A673 (cell line): ENCODE results near the gene SATL1. TPM values are rescaled to one million over a fixed set of nuclear protein-coding genes. Genes with fewer than 3 reads are reported as not detected.

ENCODE experiments used
- BruUV-seq: library from RNA; stranded (reverse); fragments of 400-500 nt; replicated peaks from 2 replicates; lab custom pipeline; 2021; lab: Mats Ljungman, UMichigan
- CTCF ChIA-PET: fragments of 300-600 bp; sonication (Branson Sonifier 250); formaldehyde crosslinking; loops from one replicate; lab custom pipeline; 2022; ENCODE audit warnings: antibody characterized with exemption; lab: Charles Lee
- POLR2A ChIA-PET: fragments of 300-600 bp; sonication (Branson Sonifier 250); formaldehyde crosslinking; loops from one replicate; lab custom pipeline; 2022; ENCODE audit warnings: antibody characterized with exemption; ENCODE audit not compliant: low non-redundant PET; lab: Charles Lee
- DNase-seq: peaks from one replicate; pipeline ENCODE4 v3.0.0-alpha.2; 2015; ENCODE audit warnings: low spot score
- H3K27ac ChIP-seq: fragments of 200-600 bp; sonication (generic); 2 replicates; pipeline ENCODE4 v1.5.1; 2016; ENCODE audit warnings: mixed run types, low read depth, mild to moderate bottlenecking, mixed read lengths, antibody characterized with exemption, low read length; ENCODE audit not compliant: poor library complexity, severe bottlenecking
- H3K27me3 ChIP-seq: fragments of 200-600 bp; sonication (generic); replicated peaks from 2 replicates; pipeline ENCODE4 v1.6.1; 2017; ENCODE audit warnings: mixed run types, low read depth, mild to moderate bottlenecking, mixed read lengths, antibody characterized with exemption, low read length; ENCODE audit not compliant: insufficient read depth, poor library complexity
- H3K36me3 ChIP-seq: fragments of 200-600 bp; sonication (generic); 2 replicates; pipeline ENCODE4 v1.6.1; 2016; ENCODE audit warnings: mixed run types, mild to moderate bottlenecking, mixed read lengths, antibody characterized with exemption, low read length; ENCODE audit not compliant: insufficient read depth, poor library complexity, severe bottlenecking
- H3K4me1 ChIP-seq: fragments of 200-600 bp; sonication (generic); 2 replicates; pipeline ENCODE4 v1.6.1; 2017; ENCODE audit warnings: mixed run types, mild to moderate bottlenecking, mixed read lengths, antibody characterized with exemption, low read length; ENCODE audit not compliant: insufficient read depth, poor library complexity, severe bottlenecking
- H3K4me3 ChIP-seq: fragments of 200-600 bp; sonication (generic); 2 replicates; pipeline ENCODE4 v1.5.1; 2016; ENCODE audit warnings: low read depth, mixed run types, mild to moderate bottlenecking, mixed read lengths, low read length; ENCODE audit not compliant: poor library complexity, severe bottlenecking
- H3K9me3 ChIP-seq: fragments of 200-600 bp; sonication (generic); 2 replicates; pipeline ENCODE4 v1.6.1; 2016; ENCODE audit warnings: mixed run types, low read depth, mild to moderate bottlenecking, mixed read lengths, antibody characterized with exemption, low read length; ENCODE audit not compliant: poor library complexity, severe bottlenecking
- EZH2 ChIP-seq: fragments of 200-600 bp; sonication (generic); IDR thresholded peaks from 2 replicates; pipeline ENCODE4 v1.6.1; 2017; ENCODE audit warnings: borderline replicate concordance, low read depth, mild to moderate bottlenecking, mixed read lengths, antibody characterized with exemption, low read length; ENCODE audit not compliant: poor library complexity, severe bottlenecking
- intact Hi-C: fragments of 100-400 bp; cut with micrococcal nuclease; formaldehyde crosslinking; loops from one replicate; pipeline ENCODE4 v1.10.0; 2022; ENCODE audit not compliant: unreplicated experiment
- total RNA-seq: library from RNA; stranded (reverse); gene quantifications from 2 replicates; pipeline ENCODE4 v1.2.3, GENCODE V29; 2021
- TF ChIP-seq, protein P1 (sequence below): fragments of 300-800, 200-600 bp; sonication (generic); conservative IDR thresholded peaks from 2 replicates; pipeline ENCODE4 v1.5.1; 2017; ENCODE audit warnings: low read depth, mild to moderate bottlenecking, antibody characterized with exemption, low read length, moderate library complexity, mixed read lengths

Gene SATL1
- total RNA-seq, 1 experiment from 2014 or later: 0.13 TPM

DNA sequence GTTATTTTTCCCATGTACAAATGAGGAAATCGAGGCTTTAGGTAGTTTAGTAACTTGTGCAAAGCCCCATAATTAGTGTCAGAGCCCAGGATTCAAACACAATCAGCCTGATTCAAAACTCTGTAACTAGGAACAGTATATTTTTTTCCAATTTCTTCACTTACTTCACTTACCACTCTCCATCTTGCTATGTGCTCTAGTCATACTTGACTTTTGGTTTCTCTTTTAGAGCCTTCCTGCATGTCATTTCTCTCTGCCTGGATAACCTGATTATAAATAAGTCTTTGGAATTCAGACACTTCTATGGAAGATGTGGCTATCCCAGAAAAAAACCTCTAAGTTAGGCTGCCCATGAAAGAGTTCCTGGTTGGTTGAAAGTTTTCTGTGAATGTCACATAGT, 22.2 kb downstream of the SATL1 start:
- ChIA-PET POLR2A (no interaction called here), CTCF (no interaction called here)
- intact Hi-C loops: no loop called here
- Histone ChIP-seq H3K4me3 (no peak overlapping the region), H3K36me3 (no peaks in the 10 kb centered on the region), H3K9me3 (no peaks in the 10 kb centered on the region), H3K4me1 (no peaks in the 10 kb centered on the region), H3K27ac (no peak overlapping the region), H3K27me3 (no peaks in the 10 kb centered on the region)
- no peak for DNase-seq
- TF ChIP-seq, protein P1, sequence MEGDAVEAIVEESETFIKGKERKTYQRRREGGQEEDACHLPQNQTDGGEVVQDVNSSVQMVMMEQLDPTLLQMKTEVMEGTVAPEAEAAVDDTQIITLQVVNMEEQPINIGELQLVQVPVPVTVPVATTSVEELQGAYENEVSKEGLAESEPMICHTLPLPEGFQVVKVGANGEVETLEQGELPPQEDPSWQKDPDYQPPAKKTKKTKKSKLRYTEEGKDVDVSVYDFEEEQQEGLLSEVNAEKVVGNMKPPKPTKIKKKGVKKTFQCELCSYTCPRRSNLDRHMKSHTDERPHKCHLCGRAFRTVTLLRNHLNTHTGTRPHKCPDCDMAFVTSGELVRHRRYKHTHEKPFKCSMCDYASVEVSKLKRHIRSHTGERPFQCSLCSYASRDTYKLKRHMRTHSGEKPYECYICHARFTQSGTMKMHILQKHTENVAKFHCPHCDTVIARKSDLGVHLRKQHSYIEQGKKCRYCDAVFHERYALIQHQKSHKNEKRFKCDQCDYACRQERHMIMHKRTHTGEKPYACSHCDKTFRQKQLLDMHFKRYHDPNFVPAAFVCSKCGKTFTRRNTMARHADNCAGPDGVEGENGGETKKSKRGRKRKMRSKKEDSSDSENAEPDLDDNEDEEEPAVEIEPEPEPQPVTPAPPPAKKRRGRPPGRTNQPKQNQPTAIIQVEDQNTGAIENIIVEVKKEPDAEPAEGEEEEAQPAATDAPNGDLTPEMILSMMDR: no peak
- no peak for TF ChIP-seq EZH2
- no TSS peak for BruUV-seq

DNA sequence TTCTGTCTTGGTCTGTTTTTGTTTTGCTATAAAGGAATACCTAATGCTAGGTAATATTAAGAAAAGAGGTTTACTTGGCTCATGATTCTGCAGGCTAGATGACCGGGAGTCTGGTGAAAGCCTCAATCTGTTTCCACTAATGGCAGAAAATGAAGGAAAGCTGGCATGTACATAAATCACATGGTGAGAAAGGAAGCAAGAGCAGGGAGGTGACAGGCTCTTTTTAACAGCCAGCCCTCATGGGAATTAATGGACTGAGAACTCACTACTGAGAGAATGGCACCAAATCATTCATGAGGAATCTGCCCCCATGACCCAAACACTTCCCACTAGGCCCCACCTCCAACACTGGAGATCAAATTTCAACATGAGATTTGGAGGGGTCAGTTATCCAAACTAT, 27.6 kb downstream of the SATL1 start:
- ChIA-PET POLR2A (no interaction called here), CTCF (no interaction called here)
- intact Hi-C loops: no loop called here
- DNase-seq: no peak
- Histone ChIP-seq H3K36me3 (no peaks in the 10 kb centered on the region), H3K4me1 (no peaks in the 10 kb centered on the region), H3K9me3 (no peaks in the 10 kb centered on the region), H3K27me3 (no peaks in the 10 kb centered on the region), H3K4me3 (no peak overlapping the region), H3K27ac (no peak overlapping the region)
- TF ChIP-seq EZH2: no peak
- TF ChIP-seq, protein P1: no peak
- BruUV-seq: no TSS peak

DNA sequence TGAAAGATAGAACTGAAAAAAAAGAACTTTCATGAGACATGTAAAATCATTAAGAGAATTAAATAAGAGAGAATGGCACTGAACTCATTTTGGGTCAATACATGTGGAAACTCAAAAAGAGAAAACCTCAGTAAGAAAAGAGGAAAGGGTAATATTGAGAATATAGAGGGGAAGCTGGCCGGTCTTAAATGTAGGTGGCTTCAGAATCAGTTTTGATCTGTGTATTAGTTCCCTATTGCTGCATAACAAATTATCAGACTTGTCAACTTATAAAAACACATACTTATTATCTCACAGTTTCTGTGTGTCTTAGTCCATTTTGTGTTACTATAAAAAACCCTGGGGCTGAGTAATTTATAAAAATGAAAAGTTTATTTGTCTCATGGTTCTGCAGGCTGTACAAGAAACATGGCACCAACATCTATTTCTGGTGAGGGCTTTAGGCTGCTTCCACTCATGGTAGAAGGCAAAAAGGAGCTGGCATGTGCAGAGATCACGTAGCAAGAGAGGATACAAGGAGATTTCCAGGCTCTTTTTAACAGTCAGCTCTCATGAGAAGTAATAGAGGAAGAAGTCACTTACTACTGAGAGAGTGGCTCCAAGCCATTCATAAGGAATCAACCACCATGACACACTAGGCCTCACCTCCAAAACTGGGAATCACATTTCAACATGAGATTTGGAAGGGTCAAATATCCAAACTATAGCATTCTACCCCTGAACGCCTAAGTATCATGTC, 29.6 kb downstream of the SATL1 start:
- no peaks in the 10 kb centered on the region for H3K27me3 ChIP-seq
- H3K4me3 ChIP-seq: no peak overlapping the region
- H3K27ac ChIP-seq: no peak overlapping the region
- BruUV-seq: no TSS peak
- DNase-seq: no peak
- intact Hi-C loops: no loop called here
- TF ChIP-seq, protein P1: no peak
- no peaks in the 10 kb centered on the region for H3K4me1 ChIP-seq
- no peaks in the 10 kb centered on the region for H3K36me3 ChIP-seq
- POLR2A ChIA-PET: no interaction called here
- CTCF ChIA-PET: no interaction called here
- H3K9me3 ChIP-seq: no peaks in the 10 kb centered on the region
